ENCODE results near the gene ZNF766. TPM values are rescaled to one million over a fixed set of nuclear protein-coding genes. Genes with fewer than 3 reads are reported as not detected.

Gene ZNF766
- total RNA-seq, 3 donors from 2014 or later, result 11.4 to 21.0 (median 12.8) TPM

- Histone ChIP-seq H3K4me1 (ENCODE audit: low read depth) (no peaks in the 10 kb centered on the region), H3K9me3 (no peaks in the 10 kb centered on the region), H3K4me3 (no peak overlapping the region), H3K36me3 (ENCODE audit: low read depth) (peaks cover 22% of the 10 kb centered on the region)
- ATAC-seq, result no peak
- intact Hi-C loops (cut with DNase I, micrococcal nuclease), result no loop called here
- DNase-seq, result no peak
- no peak for TF ChIP-seq CTCF (IDR thresholded peaks at IDR 0.05)
Measured at GRCh38 chr19:52226652-52227051, 42.7 kb upstream of the ZNF766 start.

GRCh38 chr19:52227196-52227940 is 42.0 kb upstream of the ZNF766 start:
- DNase-seq (no peak), ATAC-seq (no peak)
- intact Hi-C loops (cut with DNase I, micrococcal nuclease), result no loop called here
- Histone ChIP-seq H3K36me3 (ENCODE audit: low read depth) (peaks cover 15% of the 10 kb centered on the region), H3K4me1 (ENCODE audit: low read depth) (no peaks in the 10 kb centered on the region), H3K4me3 (no peak overlapping the region), H3K9me3 (no peaks in the 10 kb centered on the region)
- TF ChIP-seq CTCF (IDR thresholded peaks at IDR 0.05), result no peak

- intact Hi-C loops (cut with DNase I, micrococcal nuclease), result no loop called here
Measured at GRCh38 chr19:52227980-52228379, 41.4 kb upstream of the ZNF766 start.

GRCh38 chr19:52229524-52229923 is 39.9 kb upstream of the ZNF766 start:
- no peak for ATAC-seq

More at GRCh38 chr19:52227980-52228379, 41.4 kb upstream of the ZNF766 start:
- Histone ChIP-seq H3K36me3 (ENCODE audit: low read depth) (peaks cover 13% of the 10 kb centered on the region), H3K4me1 (ENCODE audit: low read depth) (no peaks in the 10 kb centered on the region), H3K9me3 (no peaks in the 10 kb centered on the region), H3K4me3 (no peak overlapping the region)
- no peak for TF ChIP-seq CTCF (IDR thresholded peaks at IDR 0.05)
- DNase-seq, result no peak
- no peak for ATAC-seq

GRCh38 chr19:52230685-52231084 is 38.7 kb upstream of the ZNF766 start:
- no peak for TF ChIP-seq CTCF (IDR thresholded peaks at IDR 0.05)
- Histone ChIP-seq H3K4me1 (ENCODE audit: low read depth) (no peaks in the 10 kb centered on the region), H3K36me3 (ENCODE audit: low read depth) (peaks cover 5% of the 10 kb centered on the region), H3K4me3 (no peak overlapping the region), H3K9me3 (no peaks in the 10 kb centered on the region)
- no peak for DNase-seq
- intact Hi-C loops (cut with DNase I, micrococcal nuclease), result loop anchor here in 1 of 2 donors (10.0 kb wide), 1 partner anchor 96 kb away; the partner anchor contains the start of gene ZNF616
- ATAC-seq, result no peak

More at GRCh38 chr19:52229524-52229923, 39.9 kb upstream of the ZNF766 start:
- Histone ChIP-seq H3K9me3 (no peaks in the 10 kb centered on the region), H3K4me3 (no peak overlapping the region), H3K4me1 (ENCODE audit: low read depth) (no peaks in the 10 kb centered on the region), H3K36me3 (ENCODE audit: low read depth) (peaks cover 5% of the 10 kb centered on the region)
- intact Hi-C loops (cut with DNase I, micrococcal nuclease), result no loop called here
- no peak for TF ChIP-seq CTCF (IDR thresholded peaks at IDR 0.05)
- DNase-seq, result no peak

All from mucosa of descending colon (tissue), 3 donors.